CD14-positive monocyte (primary cell): ENCODE data around the gene PDIA6. TPM values are rescaled to one million over a fixed set of nuclear protein-coding genes. Genes with fewer than 3 reads are reported as not detected.

ENCODE experiments used
- DNase-seq, 3 donors: peaks; one replicate each; pipeline ENCODE4 v3.0.0-alpha.2; 2011 to 2022
- H2AFZ ChIP-seq: 2 replicates; pipeline ENCODE4 v1.6.0; 2012; ENCODE audit warnings: mild to moderate bottlenecking, low read depth, low read length, inconsistent platforms; ENCODE audit not compliant: insufficient read depth, poor library complexity, severe bottlenecking
- H3K27ac ChIP-seq, 2 donors: 1 replicate in 1 of 2; 2 replicates in 1 of 2; pipeline ENCODE4 v1.5.1; 2012 to 2013; ENCODE audit warnings: low read length in 2 of 2, control low read depth in 1 of 2, inconsistent platforms in 1 of 2, low read depth in 1 of 2, mild to moderate bottlenecking in 1 of 2
- H3K27me3 ChIP-seq, 2 donors: one replicate each; pipeline versions ENCODE4 v1.6.0 to v1.6.1; 2011 to 2013; ENCODE audit warnings: low read length in 2 of 2; ENCODE audit not compliant: control insufficient read depth in 2 of 2, insufficient read depth in 2 of 2
- H3K36me3 ChIP-seq, 2 donors: replicated peaks in 1 of 2; 1 replicate in 1 of 2; 2 replicates in 1 of 2; pipeline versions ENCODE4 v1.5.1 to v1.6.1; 2012 to 2013; ENCODE audit warnings: low read length in 2 of 2, control low read depth in 1 of 2, inconsistent platforms in 1 of 2, mild to moderate bottlenecking in 1 of 2; ENCODE audit not compliant: insufficient read depth in 2 of 2, control insufficient read depth in 1 of 2
- H3K4me1 ChIP-seq, 2 donors: 1 replicate in 1 of 2; 2 replicates in 1 of 2; pipeline versions ENCODE4 v1.5.1 to v1.6.1; 2012 to 2013; ENCODE audit warnings: low read length in 2 of 2, control low read depth in 1 of 2, inconsistent platforms in 1 of 2, mild to moderate bottlenecking in 1 of 2, moderate library complexity in 1 of 2; ENCODE audit not compliant: insufficient read depth in 2 of 2, control insufficient read depth in 1 of 2
- H3K4me2 ChIP-seq: replicated peaks from 2 replicates; pipeline ENCODE3; 2012; ENCODE audit warnings: low read length, moderate library complexity, mild to moderate bottlenecking; ENCODE audit not compliant: poor library complexity, severe bottlenecking; ENCODE audit errors: extremely low read depth
- H3K4me3 ChIP-seq, 3 experiments: fragments of 200-600 bp in 1 of 3; sonication (generic) in 1 of 3; replicated peaks in 1 of 3; 1 replicate in 2 of 3; 2 replicates in 1 of 3; pipeline ENCODE4 v1.5.1; 2011 to 2013; ENCODE audit warnings: low read length in 3 of 3, mild to moderate bottlenecking in 3 of 3, control low read depth in 2 of 3, low read depth in 2 of 3, inconsistent platforms in 1 of 3, moderate library complexity in 1 of 3
- H3K79me2 ChIP-seq: 2 replicates; pipeline ENCODE4 v1.6.0; 2012; ENCODE audit warnings: mild to moderate bottlenecking, control low read depth, inconsistent platforms, low read length, moderate library complexity; ENCODE audit not compliant: insufficient read depth
- H3K9ac ChIP-seq: 2 replicates; pipeline ENCODE4 v1.6.0; 2017; ENCODE audit warnings: low read length, mild to moderate bottlenecking; ENCODE audit not compliant: insufficient read depth, poor library complexity, severe bottlenecking
- H3K9me3 ChIP-seq, 2 donors: replicated peaks in 1 of 2; 1 replicate in 1 of 2; 2 replicates in 1 of 2; pipeline versions ENCODE4 v1.5.1 to v1.6.1; 2012 to 2013; ENCODE audit warnings: low read length in 2 of 2, control low read depth in 1 of 2; ENCODE audit not compliant: control insufficient read depth in 1 of 2, insufficient read depth in 1 of 2
- H4K20me1 ChIP-seq: 2 replicates; pipeline ENCODE4 v1.6.0; 2012; ENCODE audit warnings: mild to moderate bottlenecking, low read length, control low read depth, moderate library complexity; ENCODE audit not compliant: insufficient read depth
- H3K27ac Mint-ChIP-seq, 7 donors: one replicate each; pipeline ENCODE4 v1.8.0; 2020; ENCODE audit warnings: mild to moderate bottlenecking in 7 of 7, mixed read lengths in 7 of 7, moderate library complexity in 6 of 7, inconsistent platforms in 2 of 7
- H3K27me3 Mint-ChIP-seq, 3 donors: one replicate each; pipeline ENCODE4 v1.8.0; 2021 to 2022; ENCODE audit warnings: low read depth in 3 of 3, mild to moderate bottlenecking in 3 of 3, mixed read lengths in 3 of 3, moderate library complexity in 3 of 3, inconsistent platforms in 1 of 3
- H3K36me3 Mint-ChIP-seq, 2 donors: one replicate each; pipeline ENCODE4 v1.8.0; 2020; ENCODE audit warnings: mixed read lengths in 2 of 2, inconsistent platforms in 1 of 2, mild to moderate bottlenecking in 1 of 2
- H3K4me1 Mint-ChIP-seq: one replicate; pipeline ENCODE4 v1.8.0; 2020; ENCODE audit warnings: mild to moderate bottlenecking, mixed read lengths
- H3K4me3 Mint-ChIP-seq, 2 donors: one replicate each; pipeline ENCODE4 v1.8.0; 2020; ENCODE audit warnings: mild to moderate bottlenecking in 2 of 2, mixed read lengths in 2 of 2, moderate library complexity in 1 of 2
- H3K9me3 Mint-ChIP-seq, 7 donors: one replicate each; pipeline ENCODE4 v1.8.0; 2020 to 2022; ENCODE audit warnings: mixed read lengths in 7 of 7, mild to moderate bottlenecking in 6 of 7, moderate library complexity in 6 of 7, inconsistent platforms in 2 of 7
- WGBS: methylation state at CpG from one replicate; pipeline ENCODE4 v1.1.5; 2013; ENCODE audit warnings: missing lambda C conversion rate; ENCODE audit not compliant: insufficient coverage; 5-methylcytosine and 5-hydroxymethylcytosine counted together
- intact Hi-C, 2 donors: fragments of 100-400 bp; cut with micrococcal nuclease; formaldehyde crosslinking; loops; one replicate each; pipeline versions ENCODE4 v1.15.0 to v1.15.1; 2023
- polyA plus RNA-seq, 3 donors: library from polyadenylated mRNA; depleted of rRNA in 1 of 3; unstranded in 2 of 3; stranded (reverse) in 1 of 3; fragments of 300-500 nt in 2 of 3; fragments of >200 nt in 1 of 3; fragmentation: Illumina TruSeq in 2 of 3; gene quantifications; 1 replicate in 2 of 3; 2 replicates in 1 of 3; pipeline ENCODE4 v1.2.3, GENCODE V29; 2012 to 2021
- TF ChIP-seq, protein P1 (sequence below): fragments of 200-600 bp; IDR thresholded peaks from one replicate; pipeline ENCODE4 v1.8.0; 2022; ENCODE audit warnings: antibody characterized with exemption, mild to moderate bottlenecking

PDIA6 gene
- polyA plus RNA-seq, 3 donors, result 49.8 to 187 (median 166) TPM

DNA sequence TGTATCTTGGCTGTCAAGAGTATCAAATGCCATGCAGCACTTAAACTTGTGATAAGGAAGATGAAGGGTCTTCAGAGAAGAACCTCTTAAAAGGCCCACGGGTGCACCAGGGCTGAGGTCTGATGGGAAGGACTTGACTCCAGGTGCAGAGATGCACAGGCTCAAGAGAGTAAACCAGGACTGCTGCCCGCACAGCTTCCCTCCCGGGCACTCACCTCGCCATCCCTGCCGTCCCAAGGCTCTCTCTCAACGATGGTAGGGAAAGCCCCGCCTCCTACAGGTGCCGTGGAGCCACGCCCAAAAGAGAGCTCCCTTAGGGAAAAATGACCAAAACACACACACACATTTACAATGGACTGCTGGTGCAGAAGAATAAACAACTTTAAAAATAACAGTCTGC, 27.9 kb downstream of the PDIA6 start:
- TF ChIP-seq, protein P1, sequence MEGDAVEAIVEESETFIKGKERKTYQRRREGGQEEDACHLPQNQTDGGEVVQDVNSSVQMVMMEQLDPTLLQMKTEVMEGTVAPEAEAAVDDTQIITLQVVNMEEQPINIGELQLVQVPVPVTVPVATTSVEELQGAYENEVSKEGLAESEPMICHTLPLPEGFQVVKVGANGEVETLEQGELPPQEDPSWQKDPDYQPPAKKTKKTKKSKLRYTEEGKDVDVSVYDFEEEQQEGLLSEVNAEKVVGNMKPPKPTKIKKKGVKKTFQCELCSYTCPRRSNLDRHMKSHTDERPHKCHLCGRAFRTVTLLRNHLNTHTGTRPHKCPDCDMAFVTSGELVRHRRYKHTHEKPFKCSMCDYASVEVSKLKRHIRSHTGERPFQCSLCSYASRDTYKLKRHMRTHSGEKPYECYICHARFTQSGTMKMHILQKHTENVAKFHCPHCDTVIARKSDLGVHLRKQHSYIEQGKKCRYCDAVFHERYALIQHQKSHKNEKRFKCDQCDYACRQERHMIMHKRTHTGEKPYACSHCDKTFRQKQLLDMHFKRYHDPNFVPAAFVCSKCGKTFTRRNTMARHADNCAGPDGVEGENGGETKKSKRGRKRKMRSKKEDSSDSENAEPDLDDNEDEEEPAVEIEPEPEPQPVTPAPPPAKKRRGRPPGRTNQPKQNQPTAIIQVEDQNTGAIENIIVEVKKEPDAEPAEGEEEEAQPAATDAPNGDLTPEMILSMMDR, result no peak
- intact Hi-C loops, result no loop called here
- peaks cover 0 to 5% (median 0%) of the 10 kb centered on the region in 3 donors for H3K27me3 Mint-ChIP-seq
- Histone ChIP-seq H3K36me3 (peaks cover 93 to 100% of the 10 kb centered on the region in 2 donors), H3K27ac (no peak overlapping the region), H3K79me2 (no peaks in the 10 kb centered on the region), H3K4me3 (no peak overlapping the region), H3K9me3 (no peaks in the 10 kb centered on the region), H4K20me1 (no peaks in the 10 kb centered on the region), H2AFZ (no peak overlapping the region), H3K4me1 (no peaks in the 10 kb centered on the region), H3K4me2 (no peak overlapping the region), H3K27me3 (no peaks in the 10 kb centered on the region), H3K9ac (no peak overlapping the region)
- DNase-seq, result no peak
- no peak overlapping the region for H3K27ac Mint-ChIP-seq
- H3K4me3 Mint-ChIP-seq, result no peak overlapping the region
- 98% methylated on average over 8 of the region's 9 CpGs for WGBS
- peaks cover 0 to 3% (median 0%) of the 10 kb centered on the region in 7 donors for H3K9me3 Mint-ChIP-seq
- peaks cover 92 to 100% of the 10 kb centered on the region in 2 donors for H3K36me3 Mint-ChIP-seq
- no peaks in the 10 kb centered on the region for H3K4me1 Mint-ChIP-seq

DNA sequence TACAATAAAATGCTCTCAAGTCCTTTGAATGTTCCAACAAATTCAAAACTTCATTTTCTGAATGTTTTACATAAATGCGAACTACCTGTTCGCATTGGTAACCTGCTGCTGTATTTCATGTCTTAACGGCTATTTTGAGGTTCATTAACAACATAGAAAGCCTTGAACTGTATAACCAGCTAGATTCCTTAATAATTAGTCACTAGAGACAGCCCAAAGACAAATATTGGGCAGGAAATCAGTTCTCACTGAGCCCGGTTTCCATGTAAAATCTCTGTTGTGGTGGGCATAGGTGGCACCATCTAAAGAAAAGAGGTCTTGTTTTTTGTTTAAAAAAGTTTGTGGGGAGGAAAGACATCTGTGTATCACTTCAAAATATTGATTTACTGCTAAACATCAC, 29.2 kb downstream of the PDIA6 start:
- no CpG with 5 or more reads among the region's 4 CpGs for WGBS
- Histone ChIP-seq H4K20me1 (no peaks in the 10 kb centered on the region), H3K27me3 (no peaks in the 10 kb centered on the region), H2AFZ (no peak overlapping the region), H3K4me3 (no peak overlapping the region), H3K27ac (no peak overlapping the region), H3K79me2 (no peaks in the 10 kb centered on the region), H3K4me1 (no peaks in the 10 kb centered on the region), H3K36me3 (peaks cover 84 to 95% of the 10 kb centered on the region in 2 donors), H3K9me3 (no peaks in the 10 kb centered on the region), H3K9ac (no peak overlapping the region), H3K4me2 (no peak overlapping the region)
- DNase-seq, result no peak
- Mint-ChIP-seq H3K27ac (no peak overlapping the region), H3K9me3 (peaks cover 0 to 3% (median 0%) of the 10 kb centered on the region in 7 donors), H3K4me1 (no peaks in the 10 kb centered on the region), H3K36me3 (peaks cover 85 to 96% of the 10 kb centered on the region in 2 donors), H3K4me3 (no peak overlapping the region), H3K27me3 (peaks cover 0 to 5% (median 0%) of the 10 kb centered on the region in 3 donors)
- TF ChIP-seq, protein P1, result no peak
- intact Hi-C loops, result no loop called here
